Stimulated activated CD8-positive, alpha-beta memory T cell treated with anti-CD3 and anti-CD28 coated beads, Interleukin-4, amount 100 ng/mL, for 48 hours (primary cell): ENCODE measurements around the gene OR10A3.

Source experiments
- DNase-seq: peaks from one replicate; pipeline ENCODE4 v3.0.0-alpha.2; 2020

OR10A3 gene

GRCh38 chr11:7936615-7937014 lies 4.9 kb downstream of the OR10A3 start:
- DNase-seq: no peak

DNA sequence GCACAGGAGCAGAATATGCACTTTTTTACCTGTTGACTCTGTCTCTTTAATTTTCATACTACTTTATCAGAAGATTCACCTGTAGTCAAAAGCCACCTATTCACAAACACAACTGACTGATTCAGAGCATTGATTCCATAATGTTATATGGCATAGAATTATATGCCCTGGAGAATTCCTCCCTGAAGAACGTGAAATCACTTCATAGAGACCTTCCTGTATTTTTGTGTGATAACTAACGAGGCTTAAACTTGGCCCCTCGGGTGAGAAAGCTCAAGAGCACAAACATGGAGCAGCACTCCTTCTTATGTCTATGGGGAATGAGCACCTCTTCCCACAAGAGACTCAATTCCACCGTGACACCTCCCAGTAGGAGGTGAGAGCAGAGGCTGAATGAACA lies 10.3 kb downstream of the OR10A3 start, which contains the start of gene OR10A6:
Gene OR10A6 (minus strand): TSS at position 101 of the 400 bp plus-strand sequence. CDS start 2,606 bp downstream, outside the sequence.
- DNase-seq: no peak

GRCh38 chr11:7927635-7928034 lies 13.9 kb downstream of the OR10A3 start:
- no peak for DNase-seq

DNA sequence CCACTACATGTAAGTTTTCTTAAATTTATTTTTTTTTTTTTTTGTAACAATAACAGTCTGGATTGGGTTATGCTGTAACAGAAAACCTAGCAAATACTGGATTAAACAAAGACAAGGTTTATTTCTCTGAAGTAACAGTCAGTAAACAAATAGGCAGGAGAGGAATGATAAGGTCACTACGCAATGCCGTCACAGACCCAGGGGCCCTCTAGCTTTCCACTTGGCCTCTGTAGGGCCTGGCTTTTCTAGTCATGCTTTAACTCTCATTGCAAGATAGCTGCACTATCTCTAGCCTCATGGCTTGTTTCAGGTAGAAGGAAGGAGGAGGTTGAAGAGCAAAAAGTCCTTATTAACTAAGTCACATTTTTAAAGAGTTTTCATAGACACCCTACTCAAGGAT lies 17.0 kb downstream of the OR10A3 start:
- no peak for DNase-seq

DNA sequence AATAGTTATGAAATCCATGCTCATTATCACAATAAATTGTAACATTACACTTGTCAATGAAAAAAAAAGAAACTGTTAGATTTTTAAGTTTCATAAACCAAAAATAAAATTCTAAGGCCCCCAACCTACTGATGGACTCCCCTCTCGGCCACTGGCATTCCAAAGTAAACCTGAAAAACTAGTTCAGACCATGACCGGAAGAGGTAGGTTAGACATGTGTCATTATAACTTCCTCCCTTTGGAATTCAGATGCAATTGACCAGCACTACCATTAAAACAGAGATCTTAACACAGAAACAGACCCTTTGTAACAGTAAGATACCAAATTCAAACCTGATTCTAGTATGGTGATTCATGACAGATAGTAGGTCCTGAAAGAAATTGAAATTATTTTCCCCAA lies 23.4 kb downstream of the OR10A3 start:
- DNase-seq: no peak

- DNase-seq: no peak
Measured at GRCh38 chr11:7911011-7911410, 30.5 kb downstream of the OR10A3 start.

- no peak for DNase-seq
Measured at GRCh38 chr11:7910286-7910788, 31.2 kb downstream of the OR10A3 start.

DNA sequence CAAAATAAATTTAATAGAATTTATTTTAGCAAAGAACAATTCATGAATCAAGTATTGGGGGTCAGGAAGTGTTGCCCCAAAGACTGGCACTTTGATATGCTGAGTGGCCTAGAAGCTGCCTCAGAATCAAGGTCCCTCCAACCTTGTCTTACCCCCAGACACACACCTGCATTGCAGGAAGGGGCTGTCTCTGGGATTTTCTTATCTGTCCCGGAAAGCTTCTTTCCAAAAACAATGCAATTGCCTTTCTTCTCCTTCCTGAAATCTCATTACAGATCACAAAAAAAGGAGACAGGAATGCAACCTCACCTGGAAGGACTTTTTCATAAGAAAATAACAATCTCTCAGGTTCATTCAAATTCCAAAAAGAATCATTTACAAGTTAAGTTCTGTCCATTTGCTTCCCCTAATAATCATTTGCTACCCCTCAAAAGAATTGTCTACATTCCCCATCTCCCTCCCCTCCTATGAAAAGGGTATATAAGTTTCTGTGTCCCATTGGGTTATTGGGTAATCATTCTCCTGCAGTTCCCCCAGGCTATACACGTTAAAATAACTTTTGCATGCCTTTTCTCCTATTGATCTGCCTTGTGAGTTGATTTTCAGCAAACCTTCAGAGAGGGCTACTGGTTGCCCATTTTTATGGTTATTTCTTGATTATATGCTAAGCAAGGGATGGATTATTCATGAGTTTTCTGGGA lies 31.8 kb downstream of the OR10A3 start:
- no peak for DNase-seq

DNA sequence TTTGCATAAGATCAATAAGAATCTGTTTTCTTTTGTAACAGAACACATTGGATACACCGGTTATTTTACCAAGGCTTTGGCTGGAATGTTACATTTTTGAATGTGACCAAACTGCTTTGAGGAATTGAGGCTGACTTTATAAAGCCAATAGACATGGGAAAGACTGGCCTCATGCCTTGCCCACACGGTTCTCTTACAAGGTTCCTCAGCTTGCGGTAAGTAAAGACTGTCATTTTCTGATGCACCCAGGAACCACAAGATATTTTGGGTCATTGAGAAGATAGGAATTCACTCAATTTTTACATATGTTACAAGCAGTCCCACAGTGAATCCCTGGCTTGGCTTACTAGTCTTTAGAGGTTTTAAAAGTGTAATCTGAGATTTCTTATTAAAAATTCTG lies 34.4 kb downstream of the OR10A3 start:
- DNase-seq: no peak

GRCh38 chr11:7906481-7906880 lies 35.0 kb downstream of the OR10A3 start:
- DNase-seq: no peak

GRCh38 chr11:7905961-7906429 lies 35.5 kb downstream of the OR10A3 start:
- no peak for DNase-seq

DNA sequence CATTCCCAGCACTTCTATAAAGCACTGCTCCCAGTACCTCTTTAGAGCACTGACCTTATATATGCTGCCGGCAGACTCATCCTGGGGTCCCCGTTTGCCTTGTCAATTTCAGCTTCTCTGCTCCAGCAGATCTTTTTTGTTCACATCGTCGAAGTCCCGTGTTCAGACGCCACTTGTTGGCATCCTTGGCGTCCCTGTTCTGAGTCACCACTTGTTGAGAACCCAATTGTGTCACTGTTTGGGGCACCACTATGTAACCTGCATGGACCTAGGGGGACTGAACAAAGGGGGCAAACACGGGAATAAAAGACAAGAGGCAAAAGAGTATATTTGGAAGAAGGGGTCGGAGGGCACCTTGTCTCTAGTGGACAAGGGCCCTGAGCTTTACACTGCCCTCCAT lies 36.0 kb downstream of the OR10A3 start:
- no peak for DNase-seq

- no peak for DNase-seq
Measured at GRCh38 chr11:7904917-7905316, 36.6 kb downstream of the OR10A3 start.

GRCh38 chr11:7903940-7904339 lies 37.6 kb downstream of the OR10A3 start:
- no peak for DNase-seq

DNA sequence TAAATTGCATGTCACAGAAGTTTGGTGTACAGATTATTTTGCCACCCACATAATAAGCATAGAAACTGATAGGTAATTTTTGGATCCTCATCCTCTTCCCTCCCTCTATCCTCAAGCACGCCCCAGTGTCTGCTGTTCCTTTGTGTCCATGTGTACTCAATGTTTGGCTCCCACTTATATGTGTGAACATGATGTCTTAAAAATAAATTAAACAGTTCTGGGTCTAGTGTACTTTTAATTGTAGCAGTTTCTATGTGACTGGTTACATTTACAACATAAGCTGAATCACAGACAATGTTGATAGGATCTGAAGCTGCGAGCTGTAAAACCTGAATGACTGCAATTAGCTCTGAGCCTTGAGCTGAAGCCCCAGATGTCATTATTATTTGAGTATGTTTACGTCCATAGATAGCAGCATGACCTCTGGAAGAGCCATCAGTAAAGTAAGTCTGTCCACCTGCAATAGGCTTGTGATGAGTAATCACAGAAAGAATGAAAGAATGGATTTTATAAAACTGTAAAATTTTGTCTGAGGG lies 40.1 kb downstream of the OR10A3 start:
- no peak for DNase-seq

- no peak for DNase-seq
Measured at GRCh38 chr11:7900686-7901085, 40.8 kb downstream of the OR10A3 start.

GRCh38 chr11:7899418-7899817 lies 42.1 kb downstream of the OR10A3 start:
- DNase-seq: no peak

DNA sequence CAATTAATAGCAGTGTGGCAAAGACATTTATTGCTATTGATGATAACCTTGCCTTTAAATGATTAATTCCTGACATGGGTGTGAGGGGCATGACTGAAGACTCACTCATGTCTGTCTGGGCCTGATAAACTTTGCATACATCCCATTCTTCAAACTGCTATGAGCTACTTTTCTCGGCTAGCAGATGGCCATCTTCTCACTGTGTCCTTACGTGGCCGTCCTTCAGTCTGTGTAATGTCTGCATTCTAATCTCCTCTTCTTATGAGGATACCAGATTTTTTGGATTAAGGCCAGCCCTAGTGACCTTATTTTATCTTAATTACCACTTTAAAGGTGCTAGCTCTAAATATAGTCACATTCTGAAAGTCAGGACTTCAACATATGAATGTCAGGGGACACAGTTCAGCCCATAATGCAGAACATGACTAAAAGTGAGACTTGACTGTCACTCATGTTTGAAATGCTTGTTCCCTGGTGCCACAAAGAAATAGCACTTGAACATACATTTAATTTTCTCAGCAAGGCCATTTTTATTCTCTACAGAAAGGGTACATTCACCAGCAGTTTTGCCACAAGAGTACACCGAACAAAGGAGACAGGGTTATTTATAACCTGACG lies 42.7 kb downstream of the OR10A3 start:
- DNase-seq: no peak

DNA sequence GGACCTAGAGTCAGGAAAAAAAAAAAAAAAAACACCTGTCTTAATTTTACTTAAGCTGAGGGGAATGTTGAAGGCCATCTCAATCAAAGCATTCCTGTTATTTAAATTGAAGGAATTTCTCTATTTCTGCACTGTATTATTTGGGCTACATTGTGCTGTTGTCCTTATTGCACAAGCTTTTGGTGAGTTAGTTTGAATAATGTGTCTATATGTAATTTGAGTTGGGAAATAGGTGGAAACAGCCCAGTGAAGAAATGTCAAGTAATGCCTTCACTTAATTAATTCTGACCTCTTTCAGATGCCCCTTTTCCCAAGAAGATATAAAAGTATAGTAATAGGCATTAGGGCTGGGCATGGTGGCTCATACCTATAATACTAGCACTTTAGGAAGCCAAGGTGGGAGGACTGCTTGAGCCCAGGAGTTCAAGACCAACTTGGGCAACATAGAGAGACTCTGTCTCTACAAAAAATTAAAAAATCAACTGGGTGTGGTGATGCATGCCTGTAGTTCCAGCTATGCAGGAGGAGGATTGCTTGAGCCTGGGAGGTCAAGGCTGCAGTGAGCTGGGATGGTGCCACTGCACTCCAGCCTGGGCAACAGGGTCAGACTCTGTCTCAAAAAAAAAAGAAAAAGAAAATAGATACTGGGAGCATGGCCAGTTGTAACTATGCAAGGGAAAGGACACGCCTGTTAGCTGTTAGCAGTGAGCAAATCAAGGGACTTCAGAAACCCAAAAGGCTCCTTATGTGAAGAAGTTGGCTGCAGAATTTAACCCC lies 45.3 kb downstream of the OR10A3 start:
- no peak for DNase-seq

GRCh38 chr11:7894251-7894650 lies 47.3 kb downstream of the OR10A3 start:
- no peak for DNase-seq

DNA sequence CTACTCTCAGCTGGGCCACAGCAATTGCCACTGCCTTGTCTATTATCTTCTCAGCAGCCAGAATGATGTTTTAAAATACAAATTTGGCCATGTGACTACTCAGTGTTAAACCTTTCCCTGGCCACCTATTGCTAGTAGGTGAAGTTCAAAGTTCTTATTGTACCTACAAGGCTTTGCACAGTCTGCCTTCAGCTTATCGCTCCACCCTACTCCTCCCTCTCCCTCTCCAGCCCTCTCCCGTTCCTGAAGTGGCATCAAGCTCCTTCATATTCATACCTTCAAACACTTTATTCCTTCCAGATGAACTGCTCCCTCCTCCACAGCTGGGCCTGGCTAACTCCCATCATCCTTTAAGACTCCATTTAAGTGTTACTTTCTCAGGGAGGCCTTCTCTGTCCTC lies 47.7 kb downstream of the OR10A3 start:
- no peak for DNase-seq

DNA sequence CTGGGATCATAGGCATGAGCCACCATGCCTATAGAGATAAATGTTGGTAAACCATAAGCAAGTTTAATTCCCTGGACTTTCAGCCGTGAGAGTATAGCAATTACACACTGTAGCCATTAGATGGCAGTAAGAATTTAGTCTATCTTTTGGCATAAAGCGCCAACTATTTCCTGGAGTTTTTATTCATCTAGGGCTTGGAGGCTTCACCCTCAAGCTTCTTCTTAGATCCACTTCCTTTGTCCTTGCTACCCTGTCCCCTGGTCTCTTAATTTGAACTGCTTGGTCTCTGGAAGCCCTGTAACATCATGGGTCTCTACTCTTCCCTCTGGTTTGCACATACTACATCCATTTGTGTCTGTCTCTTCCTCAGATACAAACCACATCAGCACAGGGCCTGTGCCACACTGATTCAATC lies 48.7 kb downstream of the OR10A3 start:
- no peak for DNase-seq

DNA sequence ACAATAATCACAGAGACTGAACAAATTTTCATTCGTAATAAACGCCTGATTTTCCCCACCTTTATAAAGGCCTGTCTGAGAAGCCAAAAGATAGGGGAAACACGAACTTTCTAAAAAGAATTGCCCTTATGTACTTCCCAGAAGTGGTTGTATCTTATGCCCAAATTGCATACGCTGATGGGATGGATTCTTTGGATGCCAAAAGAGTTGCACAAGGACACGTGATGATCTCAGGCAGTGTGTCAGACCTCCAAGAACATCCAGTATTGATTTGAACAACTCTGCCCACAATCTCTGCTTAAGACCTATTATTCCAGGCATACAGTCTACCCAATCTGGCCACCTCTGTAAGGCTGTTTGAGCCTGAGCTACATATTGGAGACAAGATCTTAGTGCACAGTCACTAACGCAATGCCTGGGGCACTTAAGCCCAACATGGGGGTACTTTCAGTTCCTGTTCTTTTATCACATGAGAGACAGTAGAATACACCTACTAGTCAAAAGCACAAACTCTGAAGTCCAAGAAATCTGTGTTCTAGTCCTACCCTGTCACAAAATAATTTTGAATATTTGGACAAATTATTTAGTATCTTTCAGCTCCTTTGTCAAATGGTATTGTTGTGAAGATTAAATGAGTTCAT lies 49.3 kb downstream of the OR10A3 start:
- DNase-seq: no peak
